ENCODE data around the gene CD164.

DNA sequence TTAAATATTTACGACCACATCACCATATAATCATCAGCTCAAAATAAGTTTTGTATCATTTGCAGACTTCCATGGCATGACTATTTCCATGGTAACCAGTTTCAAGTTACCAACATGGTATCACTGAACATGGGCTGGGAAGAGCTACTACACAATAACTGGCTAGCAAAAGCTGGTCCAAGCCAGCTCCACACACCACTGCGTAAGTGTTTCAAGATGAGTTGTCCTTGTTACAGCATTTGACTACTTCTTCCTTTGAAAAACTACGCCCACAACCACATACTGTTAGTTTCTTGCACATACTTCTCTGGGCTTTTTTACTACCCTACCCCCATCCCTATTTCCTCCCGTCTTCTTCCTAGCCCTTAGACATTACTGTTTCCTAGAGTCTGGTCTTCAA, 8.5 kb downstream of the CD164 start:
- TF ChIP-seq HNF4G (IDR thresholded peaks at IDR 0.05; ENCODE audit: borderline replicate concordance, low read depth, low read length) (no peak), HNF4G (CRISPR knock-in tag; IDR thresholded peaks at IDR 0.05; ENCODE audit: borderline replicate concordance, low read depth) (no peak), EZH2 (conservative IDR thresholded peaks at IDR 0.05; ENCODE audit: low read depth, low read length) (no peak), RFX5 (IDR thresholded peaks at IDR 0.05; ENCODE audit: low read depth, low read length) (no peak), KLF6 (CRISPR knock-in tag; IDR thresholded peaks at IDR 0.05) (no peak), NBN (conservative IDR thresholded peaks at IDR 0.05) (no peak), TCF12 (IDR thresholded peaks at IDR 0.05) (no peak), TCF12 (CRISPR knock-in tag; IDR thresholded peaks at IDR 0.05) (no peak)
- TF ChIP-seq, protein P1, sequence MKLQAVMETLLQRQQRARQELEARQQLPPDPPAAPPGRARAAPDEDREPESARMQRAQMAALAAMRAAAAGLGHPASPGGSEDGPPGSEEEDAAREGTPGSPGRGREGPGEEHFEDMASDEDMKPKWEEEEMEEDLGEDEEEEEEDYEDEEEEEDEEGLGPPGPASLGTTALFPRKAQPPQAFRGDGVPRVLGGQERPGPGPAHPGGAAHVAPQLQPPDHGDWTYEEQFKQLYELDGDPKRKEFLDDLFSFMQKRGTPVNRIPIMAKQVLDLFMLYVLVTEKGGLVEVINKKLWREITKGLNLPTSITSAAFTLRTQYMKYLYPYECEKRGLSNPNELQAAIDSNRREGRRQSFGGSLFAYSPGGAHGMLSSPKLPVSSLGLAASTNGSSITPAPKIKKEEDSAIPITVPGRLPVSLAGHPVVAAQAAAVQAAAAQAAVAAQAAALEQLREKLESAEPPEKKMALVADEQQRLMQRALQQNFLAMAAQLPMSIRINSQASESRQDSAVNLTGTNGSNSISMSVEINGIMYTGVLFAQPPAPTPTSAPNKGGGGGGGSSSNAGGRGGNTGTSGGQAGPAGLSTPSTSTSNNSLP (IDR thresholded peaks at IDR 0.05; ENCODE audit: low read depth, low read length), result no peak
- TF ChIP-seq, protein P2, sequence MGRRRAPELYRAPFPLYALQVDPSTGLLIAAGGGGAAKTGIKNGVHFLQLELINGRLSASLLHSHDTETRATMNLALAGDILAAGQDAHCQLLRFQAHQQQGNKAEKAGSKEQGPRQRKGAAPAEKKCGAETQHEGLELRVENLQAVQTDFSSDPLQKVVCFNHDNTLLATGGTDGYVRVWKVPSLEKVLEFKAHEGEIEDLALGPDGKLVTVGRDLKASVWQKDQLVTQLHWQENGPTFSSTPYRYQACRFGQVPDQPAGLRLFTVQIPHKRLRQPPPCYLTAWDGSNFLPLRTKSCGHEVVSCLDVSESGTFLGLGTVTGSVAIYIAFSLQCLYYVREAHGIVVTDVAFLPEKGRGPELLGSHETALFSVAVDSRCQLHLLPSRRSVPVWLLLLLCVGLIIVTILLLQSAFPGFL (CRISPR knock-in tag; IDR thresholded peaks at IDR 0.05), result no peak
- TF ChIP-seq, protein P3, sequence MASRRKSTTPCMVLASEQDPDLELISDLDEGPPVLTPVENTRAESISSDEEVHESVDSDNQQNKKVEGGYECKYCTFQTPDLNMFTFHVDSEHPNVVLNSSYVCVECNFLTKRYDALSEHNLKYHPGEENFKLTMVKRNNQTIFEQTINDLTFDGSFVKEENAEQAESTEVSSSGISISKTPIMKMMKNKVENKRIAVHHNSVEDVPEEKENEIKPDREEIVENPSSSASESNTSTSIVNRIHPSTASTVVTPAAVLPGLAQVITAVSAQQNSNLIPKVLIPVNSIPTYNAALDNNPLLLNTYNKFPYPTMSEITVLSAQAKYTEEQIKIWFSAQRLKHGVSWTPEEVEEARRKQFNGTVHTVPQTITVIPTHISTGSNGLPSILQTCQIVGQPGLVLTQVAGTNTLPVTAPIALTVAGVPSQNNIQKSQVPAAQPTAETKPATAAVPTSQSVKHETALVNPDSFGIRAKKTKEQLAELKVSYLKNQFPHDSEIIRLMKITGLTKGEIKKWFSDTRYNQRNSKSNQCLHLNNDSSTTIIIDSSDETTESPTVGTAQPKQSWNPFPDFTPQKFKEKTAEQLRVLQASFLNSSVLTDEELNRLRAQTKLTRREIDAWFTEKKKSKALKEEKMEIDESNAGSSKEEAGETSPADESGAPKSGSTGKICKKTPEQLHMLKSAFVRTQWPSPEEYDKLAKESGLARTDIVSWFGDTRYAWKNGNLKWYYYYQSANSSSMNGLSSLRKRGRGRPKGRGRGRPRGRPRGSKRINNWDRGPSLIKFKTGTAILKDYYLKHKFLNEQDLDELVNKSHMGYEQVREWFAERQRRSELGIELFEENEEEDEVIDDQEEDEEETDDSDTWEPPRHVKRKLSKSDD (CRISPR knock-in tag; IDR thresholded peaks at IDR 0.05; ENCODE audit: low read depth), result no peak

Measured in HepG2 (cell line).